Heart left ventricle (tissue), 16 donors: Measurements from ENCODE around the gene PTPN6. TPM values are rescaled to one million over a fixed set of nuclear protein-coding genes. Genes with fewer than 3 reads are reported as not detected.
A peak's percentile ranks its signal among the peaks of the same experiment; 100 is the strongest.

Experiments
- ATAC-seq, 4 donors: fragments of 200-7000 bp; cut with Tn5 transposase; one replicate each; pipeline ENCODE4 v1.9.1; 2020 to 2022; ENCODE audit warnings: moderate library complexity in 4 of 4, mild to moderate bottlenecking in 3 of 4, moderate number of reproducible peaks in 1 of 4
- DNase-seq, 5 donors: peaks; one replicate each; pipeline ENCODE4 v3.0.0-alpha.2; 2020
- H3K27ac ChIP-seq, 12 donors: fragments of 200-600 bp; sonication (generic) in 4 of 12; one replicate each; pipeline versions ENCODE4 v1.5.0 to v1.8.0; 2016 to 2022; ENCODE audit warnings: mild to moderate bottlenecking in 2 of 12
- H3K27me3 ChIP-seq, 9 donors: fragments of 200-600 bp; sonication (generic) in 2 of 9; one replicate each; pipeline versions ENCODE4 v1.5.1 to v1.8.0; 2016 to 2022; ENCODE audit warnings: mild to moderate bottlenecking in 3 of 9
- H3K36me3 ChIP-seq, 9 donors: fragments of 200-600 bp; sonication (generic) in 2 of 9; one replicate each; pipeline versions ENCODE4 v1.5.0 to v1.8.0; 2018 to 2022; ENCODE audit warnings: mild to moderate bottlenecking in 2 of 9
- H3K4me1 ChIP-seq, 12 donors: fragments of 200-600 bp; sonication (generic) in 4 of 12; one replicate each; pipeline versions ENCODE4 v1.5.0 to v1.8.0; 2016 to 2022; ENCODE audit warnings: mild to moderate bottlenecking in 3 of 12
- H3K4me3 ChIP-seq, 12 donors: fragments of 200-600 bp; sonication (generic) in 4 of 12; one replicate each; pipeline versions ENCODE4 v1.5.0 to v1.8.0; 2017 to 2022; ENCODE audit warnings: mild to moderate bottlenecking in 9 of 12, moderate library complexity in 4 of 12
- H3K9me3 ChIP-seq, 12 donors: fragments of 200-600 bp; sonication (generic) in 4 of 12; one replicate each; pipeline versions ENCODE4 v1.5.0 to v1.8.0; 2016 to 2022; ENCODE audit warnings: mild to moderate bottlenecking in 1 of 12
- POLR2A ChIP-seq, 2 donors: fragments of 450-650 bp; IDR thresholded peaks; one replicate each; pipeline ENCODE4 v1.6.1; 2017; ENCODE audit warnings: antibody characterized with exemption in 2 of 2, mild to moderate bottlenecking in 2 of 2, moderate library complexity in 2 of 2
- WGBS, 4 donors: extraction: QIAGEN DNeasy Blood & Tissue Kit in 2 of 4; methylation state at CpG; one replicate each; pipeline versions ENCODE4 v1.1.5 to v1.1.7; 2013 to 2018; 5-methylcytosine and 5-hydroxymethylcytosine counted together
- intact Hi-C, 10 donors: fragments of 100-400 bp; cut with DNase I; formaldehyde crosslinking; loops; one replicate each; pipeline versions ENCODE4 v1.11.1 to v1.14.2; 2022
- polyA plus RNA-seq, 2 donors: library from polyadenylated mRNA; stranded (reverse); fragments of 200-250 nt; gene quantifications; one replicate each; pipeline ENCODE4 v1.2.3, GENCODE V29; 2013
- total RNA-seq, 9 donors: library from RNA; depleted of rRNA in 2 of 9; stranded (reverse); fragments of >200 nt in 2 of 9; fragmentation: NEBNext Ultra II Directional in 3 of 9; extraction: Animal tissue kit (Norgen Biotek cat#: 25700) in 3 of 9; gene quantifications; one replicate each; pipeline versions ENCODE4 v1.1.0 to v1.2.4, GENCODE V29; 2016 to 2023
- TF ChIP-seq, protein P1 (sequence below), 12 donors: fragments of 200-600 bp; sonication (generic) in 4 of 12; IDR thresholded peaks; one replicate each; pipeline versions ENCODE4 v1.5.0 to v1.8.0; 2018 to 2022; ENCODE audit warnings: antibody characterized with exemption in 12 of 12, mild to moderate bottlenecking in 5 of 12
- donor health status: ischemic (EF 13 %, LVEDD 7.1; RV severe dilation, severe dysfunction).
- donor health status: healthy with polysubstance abuse.
- donor health status: DM: no; HTN: yes; CAD: no.
- donor health status: DM: no; HTN: no; CAD: no.
- donor health status: ischemic (EF 25% LVEDD 6.9; RV normal size, moderate dysfunction).
- donor health status: ischemic (EF 25% LVEDD 5.7; RV mildly dilated, moderate dysfunction).
- donor health status: healthy.
- donor health status: DM: yes; HTN: yes; CAD: no.
- donor health status: ischemic (EF 35%, LVEDD 5.7; RV mildly dilated, moderate dysfunction).
- donor health status: nonischemic (EF 11% LVEDD 7.7; RV severe dilation, severe dysfunction).
- donor health status: DM: yes; HTN: yes; CAD: no.
- donor health status: PGD.
- donor health status: ischemic (EF 29% LVEDD 5.4; RV normal size, mild dysfunction).
- donor health status: nonischemic (EF 23%, LVEDD 6.1; RV moderate dilation, normal function).

The PTPN6 gene
- total and polyA plus RNA-seq, 11 donors = 3.5 to 63.2 (median 6.1) TPM

DNA sequence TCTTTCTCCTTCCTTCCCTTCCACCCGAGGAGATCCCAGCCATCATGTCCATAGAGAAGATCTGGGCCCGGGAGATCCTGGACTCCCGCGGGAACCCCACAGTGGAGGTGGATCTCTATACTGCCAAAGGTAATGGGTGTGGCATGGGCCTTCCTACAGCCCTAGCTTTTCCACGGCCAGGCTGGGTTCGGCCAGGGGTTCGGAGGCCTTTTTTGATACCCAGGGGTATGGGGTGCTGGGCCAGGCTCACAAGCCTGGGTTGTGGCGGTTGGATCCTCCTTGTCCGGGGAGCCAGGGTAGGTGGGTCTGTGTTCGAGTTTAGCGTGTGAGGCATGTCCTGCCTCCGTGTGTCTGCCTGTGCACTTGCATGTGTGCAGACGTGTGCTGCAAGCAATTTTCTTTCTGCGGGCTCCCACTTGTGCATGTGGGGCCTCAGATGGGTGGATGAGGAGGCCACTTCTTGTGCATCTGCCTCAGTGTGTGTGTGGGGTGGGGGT is 35.3 kb upstream of the PTPN6 start:
- H3K9me3 ChIP-seq = no peaks in the 10 kb centered on the region
- peak overlapping the region in 1 of 12 donors; percentile 89 for H3K27ac ChIP-seq
- TF ChIP-seq POLR2A (IDR thresholded peaks at IDR 0.05) = no peak
- TF ChIP-seq, protein P1, sequence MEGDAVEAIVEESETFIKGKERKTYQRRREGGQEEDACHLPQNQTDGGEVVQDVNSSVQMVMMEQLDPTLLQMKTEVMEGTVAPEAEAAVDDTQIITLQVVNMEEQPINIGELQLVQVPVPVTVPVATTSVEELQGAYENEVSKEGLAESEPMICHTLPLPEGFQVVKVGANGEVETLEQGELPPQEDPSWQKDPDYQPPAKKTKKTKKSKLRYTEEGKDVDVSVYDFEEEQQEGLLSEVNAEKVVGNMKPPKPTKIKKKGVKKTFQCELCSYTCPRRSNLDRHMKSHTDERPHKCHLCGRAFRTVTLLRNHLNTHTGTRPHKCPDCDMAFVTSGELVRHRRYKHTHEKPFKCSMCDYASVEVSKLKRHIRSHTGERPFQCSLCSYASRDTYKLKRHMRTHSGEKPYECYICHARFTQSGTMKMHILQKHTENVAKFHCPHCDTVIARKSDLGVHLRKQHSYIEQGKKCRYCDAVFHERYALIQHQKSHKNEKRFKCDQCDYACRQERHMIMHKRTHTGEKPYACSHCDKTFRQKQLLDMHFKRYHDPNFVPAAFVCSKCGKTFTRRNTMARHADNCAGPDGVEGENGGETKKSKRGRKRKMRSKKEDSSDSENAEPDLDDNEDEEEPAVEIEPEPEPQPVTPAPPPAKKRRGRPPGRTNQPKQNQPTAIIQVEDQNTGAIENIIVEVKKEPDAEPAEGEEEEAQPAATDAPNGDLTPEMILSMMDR (IDR thresholded peaks at IDR 0.05) = no peak
- peak overlapping the region in 4 of 12 donors; percentile 57 to 84 (median 74) for H3K4me3 ChIP-seq
- peaks cover 0 to 19% (median 8%) of the 10 kb centered on the region in 12 donors for H3K4me1 ChIP-seq
- intact Hi-C loops = no loop called here
- 78 to 85% (median 83%) methylated on average over 13 to 14 of the region's 14 CpGs for WGBS, 4 donors
- H3K36me3 ChIP-seq = peaks cover 0 to 12% (median 0%) of the 10 kb centered on the region in 9 donors
- ATAC-seq (peak in 1 of 4 donors; percentile 1), DNase-seq (peak in 1 of 5 donors; percentile 40)
- H3K27me3 ChIP-seq = peaks cover 0 to 14% (median 0%) of the 10 kb centered on the region in 9 donors

DNA sequence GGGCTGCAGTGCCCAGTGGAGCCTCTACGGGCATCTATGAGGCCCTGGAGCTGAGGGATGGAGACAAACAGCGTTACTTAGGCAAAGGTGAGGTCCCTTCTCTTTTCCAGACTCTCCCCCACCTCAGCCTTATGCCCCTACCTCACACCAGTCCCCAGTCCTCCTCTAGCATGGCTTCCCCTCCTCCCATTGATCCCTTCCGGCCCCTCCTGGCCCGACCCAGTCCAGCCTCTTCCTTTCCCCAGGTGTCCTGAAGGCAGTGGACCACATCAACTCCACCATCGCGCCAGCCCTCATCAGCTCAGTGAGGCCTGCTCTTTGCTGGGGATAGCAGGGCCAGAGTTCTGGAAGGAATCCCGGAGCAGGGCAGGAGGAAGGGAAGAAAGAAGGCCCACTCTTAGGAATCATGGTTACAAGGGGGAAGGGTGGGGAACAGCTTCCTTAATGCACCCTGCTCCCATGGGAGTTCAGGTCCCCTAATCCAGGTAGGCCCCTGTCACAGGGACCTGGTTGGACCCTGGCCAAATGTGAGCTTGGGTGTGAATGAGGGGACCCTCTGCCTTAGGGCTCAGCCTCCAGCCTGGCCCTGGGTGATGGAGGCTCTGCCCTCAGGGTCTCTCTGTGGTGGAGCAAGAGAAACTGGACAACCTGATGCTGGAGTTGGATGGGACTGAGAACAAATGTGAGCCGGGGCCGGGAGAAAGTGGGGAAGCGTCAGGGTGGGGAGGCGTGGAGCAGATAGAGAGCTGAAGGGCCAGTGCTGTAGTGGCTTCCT is 34.5 kb upstream of the PTPN6 start:
- Histone ChIP-seq H3K9me3 (no peaks in the 10 kb centered on the region), H3K36me3 (peaks cover 0 to 13% (median 0%) of the 10 kb centered on the region in 9 donors), H3K4me1 (peaks cover 0 to 19% (median 8%) of the 10 kb centered on the region in 12 donors), H3K4me3 (no peak overlapping the region), H3K27ac (no peak overlapping the region), H3K27me3 (peaks cover 0 to 14% (median 0%) of the 10 kb centered on the region in 9 donors)
- no peak for TF ChIP-seq POLR2A (IDR thresholded peaks at IDR 0.05)
- TF ChIP-seq, protein P1 (IDR thresholded peaks at IDR 0.05) = no peak
- intact Hi-C loops = no loop called here
- DNase-seq = peak in 1 of 5 donors; percentile 25
- 89 to 97% (median 91%) methylated on average over 11 of the region's 11 CpGs for WGBS, 4 donors
- ATAC-seq = no peak

- no peaks in the 10 kb centered on the region for H3K9me3 ChIP-seq
- peaks cover 0 to 13% (median 0%) of the 10 kb centered on the region in 9 donors for H3K36me3 ChIP-seq
- DNase-seq (peak in 1 of 5 donors; percentile 2), ATAC-seq (no peak)
- 80 to 85% (median 82%) methylated on average over 13 to 14 of the region's 14 CpGs for WGBS, 4 donors
- intact Hi-C loops = no loop called here
- peaks cover 0 to 24% (median 8%) of the 10 kb centered on the region in 12 donors for H3K4me1 ChIP-seq
- H3K4me3 ChIP-seq = no peak overlapping the region
- peaks cover 0 to 14% (median 0%) of the 10 kb centered on the region in 9 donors for H3K27me3 ChIP-seq
- H3K27ac ChIP-seq = no peak overlapping the region
- TF ChIP-seq, protein P1 (IDR thresholded peaks at IDR 0.05) = no peak
- TF ChIP-seq POLR2A (IDR thresholded peaks at IDR 0.05) = no peak
These were observed 33.5 kb upstream of the PTPN6 start for GRCh38 chr12:6917491-6918231.

GRCh38 chr12:6919588-6919987 is 31.6 kb upstream of the PTPN6 start:
- intact Hi-C loops = no loop called here
- ATAC-seq (no peak), DNase-seq (peak in 1 of 5 donors; percentile 3)
- no peak for TF ChIP-seq POLR2A (IDR thresholded peaks at IDR 0.05)
- Histone ChIP-seq H3K4me1 (peaks cover 0 to 35% (median 10%) of the 10 kb centered on the region in 12 donors), H3K4me3 (no peak overlapping the region), H3K27ac (no peak overlapping the region), H3K9me3 (no peaks in the 10 kb centered on the region), H3K36me3 (peaks cover 0 to 13% (median 0%) of the 10 kb centered on the region in 9 donors), H3K27me3 (peaks cover 0 to 4% (median 0%) of the 10 kb centered on the region in 9 donors)
- WGBS, 4 donors = 68 to 82% (median 74%) methylated on average over 7 of the region's 7 CpGs
